ENCODE data around the gene AKR1B1. TPM values are rescaled to one million over a fixed set of nuclear protein-coding genes. Genes with fewer than 3 reads are reported as not detected.
"Not testable (repeated sequence)": the region's sequence is repeated elsewhere in the genome, so short reads cannot be mapped to it uniquely, and the experiment has no call there.

AKR1B1 gene
- total RNA-seq: 25.1 TPM

- DNase-seq: peak; percentile 84
These were observed at the start of gene AKR1B1 for GRCh38 chr7:134458806-134459698. Gene AKR1B1 (minus strand): TSS chr7:134459100. CDS start chr7:134459062, 38 bp downstream.

GRCh38 chr7:134505856-134506255 is 47.0 kb upstream of the AKR1B1 start:
- DNase-seq: no peak

GRCh38 chr7:134504660-134505164 is 45.8 kb upstream of the AKR1B1 start:
- DNase-seq: no peak

DNA sequence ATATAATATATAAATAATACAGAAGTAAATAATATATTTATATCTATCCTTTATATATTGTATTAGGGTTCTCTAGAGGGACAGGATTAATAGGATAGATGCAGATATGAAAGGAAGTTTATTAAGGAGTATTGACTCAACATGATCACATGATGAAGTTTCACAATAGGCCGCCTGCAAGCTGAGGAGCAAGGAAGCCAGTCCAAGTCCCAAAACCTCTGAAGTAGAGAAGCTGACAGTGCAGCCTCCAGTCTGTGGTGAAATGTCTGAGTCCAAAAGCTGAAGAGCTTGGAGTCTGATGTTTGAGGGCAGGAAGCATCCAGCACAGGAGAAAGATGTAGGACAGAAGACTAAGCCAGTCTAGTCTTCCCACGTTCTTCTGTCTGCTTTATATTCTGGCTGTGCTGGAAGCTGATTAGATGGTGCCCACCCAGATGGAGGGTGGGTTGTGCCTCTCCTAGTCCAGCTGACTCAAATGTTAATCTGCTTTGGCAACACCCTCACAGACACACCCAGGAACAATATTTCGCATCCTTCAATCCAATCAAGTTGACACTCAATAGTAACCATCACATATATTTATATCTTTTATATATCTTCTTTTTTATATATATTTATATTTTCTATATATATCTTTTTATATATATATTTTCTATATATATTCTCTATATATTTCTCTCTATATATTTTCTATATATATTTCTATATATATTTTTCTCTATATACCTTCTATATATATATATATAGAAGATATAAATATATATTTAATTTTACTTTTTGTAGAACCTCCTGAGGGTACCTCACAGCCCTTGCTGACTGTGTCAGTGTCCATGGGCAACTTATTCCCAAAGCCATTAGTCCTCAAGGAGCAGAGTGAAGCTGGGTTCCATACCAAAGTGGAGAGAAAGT is 43.8 kb upstream of the AKR1B1 start:
- DNase-seq: no peak

DNA sequence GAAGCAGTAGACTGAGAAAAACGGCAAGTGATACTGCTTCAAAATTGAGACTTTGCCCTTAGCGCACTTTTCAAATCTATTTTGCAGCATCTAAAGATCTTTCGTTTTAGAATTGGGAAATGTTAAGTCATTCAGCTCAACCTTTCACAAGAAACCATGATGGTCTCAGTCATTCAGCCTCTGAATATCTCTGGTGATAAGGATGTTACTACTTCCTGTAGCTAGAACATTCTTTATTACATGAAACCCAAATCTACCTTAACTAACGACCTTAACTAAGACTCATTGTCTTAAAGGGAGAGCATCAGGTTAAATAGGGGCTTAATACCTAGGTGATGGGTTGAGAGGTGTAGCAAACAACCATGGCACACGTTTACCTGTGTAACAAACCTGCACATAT is 42.1 kb upstream of the AKR1B1 start:
- no peak for DNase-seq

- DNase-seq: no peak
These were observed 41.5 kb upstream of the AKR1B1 start for GRCh38 chr7:134500406-134500805.

GRCh38 chr7:134495546-134495945 is 36.6 kb upstream of the AKR1B1 start:
- no peak for DNase-seq

GRCh38 chr7:134493091-134493490 is 34.2 kb upstream of the AKR1B1 start:
- no peak for DNase-seq

DNA sequence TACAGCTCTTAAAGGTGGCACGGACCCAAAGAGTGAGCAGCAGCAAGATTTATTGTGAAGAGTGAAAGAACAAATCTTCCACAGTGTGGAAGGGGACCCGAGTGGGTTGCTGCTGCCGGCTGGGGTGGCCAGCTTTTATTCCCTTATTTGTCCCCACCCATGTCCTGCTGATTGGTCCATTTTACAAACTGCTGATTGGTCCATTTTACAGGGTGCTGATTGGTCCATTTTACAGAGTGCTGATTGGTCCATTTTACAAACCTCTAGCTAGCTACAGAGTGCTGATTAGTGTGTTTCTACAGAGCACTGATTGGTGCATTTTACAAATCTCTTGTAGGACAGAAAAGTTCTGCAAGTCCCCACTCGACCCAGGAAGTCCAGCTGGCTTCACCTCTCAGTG is 28.8 kb upstream of the AKR1B1 start:
- DNase-seq: not testable (repeated sequence)

- no peak for DNase-seq
These were observed 26.3 kb upstream of the AKR1B1 start for GRCh38 chr7:134485203-134485602.

DNA sequence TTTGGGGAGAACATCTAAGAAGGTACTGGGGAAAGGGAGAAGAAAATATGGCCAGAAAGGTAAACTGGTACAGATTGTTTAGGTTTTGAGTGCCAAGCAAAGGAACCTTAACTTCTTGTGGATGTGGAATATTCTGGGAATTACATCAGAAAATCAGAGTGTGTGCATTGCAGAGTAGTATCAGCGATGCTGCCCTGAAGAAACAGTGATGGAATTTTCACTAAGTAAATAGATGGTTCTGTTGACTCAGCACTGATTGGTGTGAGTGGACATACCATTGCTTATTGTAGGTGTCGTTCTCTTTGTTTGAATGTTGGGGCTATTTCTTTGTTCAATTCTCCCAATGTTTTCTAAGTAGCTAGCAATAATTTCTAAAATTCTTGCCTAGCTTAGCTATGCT is 24.4 kb upstream of the AKR1B1 start:
- DNase-seq: no peak

- no peak for DNase-seq
These were observed 24.0 kb upstream of the AKR1B1 start for GRCh38 chr7:134482858-134483257.

- DNase-seq: no peak
These were observed 22.3 kb upstream of the AKR1B1 start for GRCh38 chr7:134481167-134481566.

- no peak for DNase-seq
These were observed 21.8 kb upstream of the AKR1B1 start for GRCh38 chr7:134480730-134481129.

GRCh38 chr7:134480202-134480601 is 21.3 kb upstream of the AKR1B1 start:
- DNase-seq: no peak

DNA sequence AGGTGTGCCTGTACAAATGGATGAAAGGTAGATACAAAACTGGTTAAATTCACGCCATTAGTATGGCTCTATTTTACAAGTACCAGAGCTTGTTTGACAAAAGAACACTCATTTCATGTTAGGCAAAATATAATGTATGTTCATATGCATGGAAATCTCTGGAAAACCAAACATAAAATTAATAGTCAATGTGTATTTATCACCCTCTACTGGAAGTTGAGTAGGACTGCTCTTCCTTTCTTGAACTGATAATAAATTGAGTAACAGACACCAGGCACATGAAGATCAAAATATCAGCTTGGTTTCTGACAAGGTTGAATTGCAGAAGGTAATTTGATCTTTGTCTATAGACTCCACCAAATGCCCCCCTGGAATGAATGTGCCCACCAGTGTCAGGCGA is 19.8 kb upstream of the AKR1B1 start:
- DNase-seq: no peak

- DNase-seq: no peak
These were observed 19.1 kb upstream of the AKR1B1 start for GRCh38 chr7:134477954-134478353.

- DNase-seq: no peak
These were observed 17.1 kb upstream of the AKR1B1 start for GRCh38 chr7:134476044-134476443.

DNA sequence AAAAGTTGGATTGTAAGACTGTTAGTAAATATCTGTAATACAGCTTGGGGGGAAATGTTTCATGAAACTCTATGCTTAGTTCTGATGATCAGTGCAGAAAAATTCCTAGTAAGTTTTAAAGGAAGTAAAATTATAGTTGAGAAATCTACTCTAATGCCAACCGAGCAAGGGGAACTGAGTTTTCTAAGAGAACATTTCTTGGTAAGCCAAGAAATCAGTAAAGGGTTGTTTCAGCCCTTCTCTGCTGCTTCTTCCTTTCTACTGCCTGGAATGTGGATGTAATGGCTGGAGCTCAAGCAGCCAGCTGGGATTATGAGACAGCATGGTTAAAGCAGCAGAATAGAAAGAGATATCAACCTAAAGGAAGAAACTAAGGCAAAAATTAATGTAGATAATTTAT is 15.9 kb upstream of the AKR1B1 start:
- DNase-seq: no peak

DNA sequence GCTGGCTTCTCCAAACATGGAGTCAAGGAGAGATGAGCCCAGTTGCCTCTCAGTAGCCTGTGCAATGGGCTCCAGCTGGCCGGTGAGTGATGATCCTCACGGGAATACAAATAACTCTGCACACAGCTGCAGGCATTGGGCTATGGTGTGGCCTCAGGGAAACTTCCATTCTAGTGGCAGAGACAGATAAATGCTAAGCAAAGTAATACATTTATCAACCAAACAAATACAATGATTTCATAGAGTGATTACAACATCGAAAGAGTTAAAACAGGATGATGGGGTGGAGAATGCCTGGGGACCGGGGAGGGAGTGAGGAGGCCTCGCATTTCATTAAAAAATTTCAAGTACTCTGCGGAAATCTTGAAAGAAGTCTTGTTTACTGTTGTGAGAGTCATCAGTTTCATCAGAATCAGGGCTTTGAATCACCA is 15.0 kb upstream of the AKR1B1 start:
- DNase-seq: no peak

- DNase-seq: no peak
These were observed 13.8 kb upstream of the AKR1B1 start for GRCh38 chr7:134472572-134473244.

DNA sequence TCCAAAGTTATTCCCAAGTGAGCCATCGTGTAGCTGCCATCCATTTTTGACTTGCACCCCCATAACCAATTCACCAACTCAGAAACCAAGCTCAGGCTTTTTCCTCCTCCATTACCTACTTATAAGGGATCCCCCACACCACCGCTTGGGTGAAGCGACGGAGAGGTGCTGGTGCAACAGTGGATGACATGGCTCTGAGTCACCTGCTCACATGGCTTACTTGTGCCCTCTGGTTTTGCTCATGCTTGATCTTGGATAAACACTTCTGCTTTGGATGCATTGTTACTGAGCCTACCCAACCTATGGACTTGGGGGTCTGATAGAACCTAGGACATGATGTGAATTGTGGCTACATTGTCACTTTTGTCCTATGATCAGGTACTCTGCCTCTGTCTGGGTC is 12.0 kb upstream of the AKR1B1 start:
- DNase-seq: no peak
